Lower lobe of right lung (tissue), 2 donors: ENCODE data around the gene XYLT1. TPM values are rescaled to one million over a fixed set of nuclear protein-coding genes. Genes with fewer than 3 reads are reported as not detected.

ENCODE experiments used
- ATAC-seq, 2 donors: fragments of 200-7000 bp; cut with Tn5 transposase; one replicate each; pipeline ENCODE4 v1.9.1; 2020 to 2022; ENCODE audit warnings: mild to moderate bottlenecking in 2 of 2, moderate library complexity in 2 of 2
- DNase-seq: peaks from one replicate; pipeline ENCODE4 v3.0.0-alpha.2; 2020
- H3K27ac ChIP-seq: fragments of 200-600 bp; one replicate; pipeline ENCODE4 v1.8.0; 2022
- H3K27me3 ChIP-seq: fragments of 200-600 bp; one replicate; pipeline ENCODE4 v1.8.0; 2022; ENCODE audit warnings: low read depth
- H3K36me3 ChIP-seq: fragments of 200-600 bp; one replicate; pipeline ENCODE4 v1.8.0; 2022; ENCODE audit warnings: mild to moderate bottlenecking
- H3K4me1 ChIP-seq: fragments of 200-600 bp; one replicate; pipeline ENCODE4 v1.8.0; 2022
- H3K4me3 ChIP-seq: fragments of 200-600 bp; one replicate; pipeline ENCODE4 v1.8.0; 2022; ENCODE audit warnings: mild to moderate bottlenecking
- H3K9me3 ChIP-seq: fragments of 200-600 bp; one replicate; pipeline ENCODE4 v1.8.0; 2022
- intact Hi-C: fragments of 100-400 bp; cut with DNase I; formaldehyde crosslinking; loops from one replicate; pipeline ENCODE4 v1.11.0; 2022
- total RNA-seq: library from RNA; stranded (reverse); fragmentation: NEBNext Ultra II Directional; extraction: Animal tissue kit (Norgen Biotek cat#: 25700); gene quantifications from one replicate; pipeline ENCODE4 v1.2.1, GENCODE V29; 2021
- TF ChIP-seq, protein P1 (sequence below): fragments of 200-600 bp; IDR thresholded peaks from one replicate; pipeline ENCODE4 v1.8.0; 2022; ENCODE audit warnings: antibody characterized with exemption, mild to moderate bottlenecking
- donor health status: DM: no; HTN: yes; CAD: no; lungs with severe emphysema.

XYLT1 gene
- total RNA-seq, 1 donor from 2014 or later: 9.0 TPM

DNA sequence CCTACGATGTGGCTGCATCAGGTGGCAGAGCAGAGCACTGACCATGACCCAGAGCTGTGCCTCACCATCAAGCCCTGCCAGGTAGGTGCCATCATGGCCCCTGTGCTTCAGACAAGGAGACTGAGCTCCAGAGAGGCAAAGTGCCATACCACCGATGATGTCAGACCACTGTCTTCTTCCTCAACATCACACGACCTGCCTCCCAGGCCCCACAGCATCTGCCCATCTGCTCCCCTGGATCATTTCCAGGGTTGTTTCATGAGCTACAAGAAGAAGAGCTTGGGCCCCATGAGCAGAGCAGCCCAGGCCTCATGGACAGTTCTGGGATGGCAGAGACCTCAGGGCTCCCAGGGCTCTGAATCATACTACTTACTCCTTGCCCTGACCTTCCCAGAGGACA is 9.9 kb downstream of the XYLT1 start:
- intact Hi-C loops: no loop called here
- ATAC-seq: no peak
- H3K4me3 ChIP-seq: no peak overlapping the region

GRCh38 chr16:17459903-17460521 is 10.7 kb downstream of the XYLT1 start:
- no peaks in the 10 kb centered on the region for H3K36me3 ChIP-seq
- no peak overlapping the region for H3K4me3 ChIP-seq
- DNase-seq: no peak
- no peaks in the 10 kb centered on the region for H3K27me3 ChIP-seq
- no peak overlapping the region for H3K27ac ChIP-seq
- intact Hi-C loops: no loop called here
- no peak for ATAC-seq
- TF ChIP-seq, protein P1, sequence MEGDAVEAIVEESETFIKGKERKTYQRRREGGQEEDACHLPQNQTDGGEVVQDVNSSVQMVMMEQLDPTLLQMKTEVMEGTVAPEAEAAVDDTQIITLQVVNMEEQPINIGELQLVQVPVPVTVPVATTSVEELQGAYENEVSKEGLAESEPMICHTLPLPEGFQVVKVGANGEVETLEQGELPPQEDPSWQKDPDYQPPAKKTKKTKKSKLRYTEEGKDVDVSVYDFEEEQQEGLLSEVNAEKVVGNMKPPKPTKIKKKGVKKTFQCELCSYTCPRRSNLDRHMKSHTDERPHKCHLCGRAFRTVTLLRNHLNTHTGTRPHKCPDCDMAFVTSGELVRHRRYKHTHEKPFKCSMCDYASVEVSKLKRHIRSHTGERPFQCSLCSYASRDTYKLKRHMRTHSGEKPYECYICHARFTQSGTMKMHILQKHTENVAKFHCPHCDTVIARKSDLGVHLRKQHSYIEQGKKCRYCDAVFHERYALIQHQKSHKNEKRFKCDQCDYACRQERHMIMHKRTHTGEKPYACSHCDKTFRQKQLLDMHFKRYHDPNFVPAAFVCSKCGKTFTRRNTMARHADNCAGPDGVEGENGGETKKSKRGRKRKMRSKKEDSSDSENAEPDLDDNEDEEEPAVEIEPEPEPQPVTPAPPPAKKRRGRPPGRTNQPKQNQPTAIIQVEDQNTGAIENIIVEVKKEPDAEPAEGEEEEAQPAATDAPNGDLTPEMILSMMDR: no peak
- no peaks in the 10 kb centered on the region for H3K4me1 ChIP-seq
- H3K9me3 ChIP-seq: no peaks in the 10 kb centered on the region

More for the DNA sequence above, 9.9 kb downstream of the XYLT1 start:
- no peak for DNase-seq
- H3K36me3 ChIP-seq: no peaks in the 10 kb centered on the region
- no peaks in the 10 kb centered on the region for H3K27me3 ChIP-seq
- H3K4me1 ChIP-seq: no peaks in the 10 kb centered on the region
- no peaks in the 10 kb centered on the region for H3K9me3 ChIP-seq
- TF ChIP-seq, protein P1: no peak
- no peak overlapping the region for H3K27ac ChIP-seq

- H3K27ac ChIP-seq: no peak overlapping the region
- intact Hi-C loops: no loop called here
- H3K36me3 ChIP-seq: no peaks in the 10 kb centered on the region
- TF ChIP-seq, protein P1: no peak
- no peak overlapping the region for H3K4me3 ChIP-seq
- no peak for ATAC-seq
- DNase-seq: no peak
- no peaks in the 10 kb centered on the region for H3K27me3 ChIP-seq
- H3K4me1 ChIP-seq: peaks cover 5% of the 10 kb centered on the region
- no peaks in the 10 kb centered on the region for H3K9me3 ChIP-seq
Observed at GRCh38 chr16:17457997-17458396, 12.8 kb downstream of the XYLT1 start.

DNA sequence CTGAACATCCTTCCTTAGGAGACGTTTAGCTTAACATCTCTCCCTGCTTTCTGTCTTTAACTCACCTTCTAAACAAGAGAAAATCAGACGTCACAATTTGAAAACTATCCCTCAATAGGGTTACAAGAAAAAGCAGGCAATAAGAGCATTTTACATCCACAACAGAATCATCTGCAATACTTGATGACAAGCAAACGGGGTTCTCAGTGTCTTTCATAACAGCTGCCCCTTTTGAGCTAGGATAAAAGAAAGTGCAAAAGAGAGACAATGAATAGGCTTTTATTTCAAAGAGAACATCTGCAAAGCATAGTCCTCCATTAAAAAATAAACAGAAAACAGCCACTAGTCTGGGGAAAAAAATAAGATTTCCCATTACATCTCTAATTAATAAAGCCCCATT is 13.2 kb downstream of the XYLT1 start:
- Histone ChIP-seq H3K27me3 (no peaks in the 10 kb centered on the region), H3K36me3 (no peaks in the 10 kb centered on the region), H3K27ac (no peak overlapping the region), H3K4me3 (no peak overlapping the region), H3K9me3 (no peaks in the 10 kb centered on the region), H3K4me1 (peaks cover 5% of the 10 kb centered on the region)
- ATAC-seq (no peak), DNase-seq (no peak)
- TF ChIP-seq, protein P1: no peak
- intact Hi-C loops: no loop called here

DNA sequence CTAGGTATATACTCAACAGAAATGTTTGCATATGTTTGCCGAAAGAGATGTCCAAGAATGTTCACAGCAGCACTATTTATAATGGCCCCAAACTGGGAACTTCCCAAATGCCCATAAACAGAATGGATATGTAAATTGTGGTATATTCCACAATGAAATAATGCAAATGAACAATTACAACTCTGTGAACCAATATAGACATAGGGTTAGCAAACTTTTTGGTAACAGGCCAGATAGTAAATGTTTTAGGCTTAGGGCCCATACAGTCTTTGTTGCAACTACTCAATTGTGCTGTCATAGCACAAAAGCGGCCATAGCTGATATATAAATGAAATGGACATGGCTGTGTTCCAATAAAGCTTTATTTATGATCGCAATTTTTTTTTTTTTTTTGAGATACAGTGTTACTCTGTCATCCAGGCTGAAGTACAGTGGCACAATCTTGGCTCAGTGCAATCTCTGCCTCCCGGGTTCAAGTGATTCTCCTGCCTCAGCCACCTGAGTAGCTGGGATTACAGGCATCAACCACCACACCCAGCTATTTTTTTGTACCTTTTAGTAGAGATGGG is 16.5 kb downstream of the XYLT1 start:
- H3K9me3 ChIP-seq: no peaks in the 10 kb centered on the region
- H3K4me1 ChIP-seq: peaks cover 10% of the 10 kb centered on the region
- no peak for ATAC-seq
- H3K36me3 ChIP-seq: no peaks in the 10 kb centered on the region
- TF ChIP-seq, protein P1: no peak
- no peaks in the 10 kb centered on the region for H3K27me3 ChIP-seq
- no peak for DNase-seq
- no peak overlapping the region for H3K27ac ChIP-seq
- intact Hi-C loops: no loop called here
- no peak overlapping the region for H3K4me3 ChIP-seq
